ENCODE results near the gene CHDH. TPM values are rescaled to one million over a fixed set of nuclear protein-coding genes. Genes with fewer than 3 reads are reported as not detected.

CHDH gene
- total RNA-seq, 1 donor from 2014 or later: 5.2 TPM

DNA sequence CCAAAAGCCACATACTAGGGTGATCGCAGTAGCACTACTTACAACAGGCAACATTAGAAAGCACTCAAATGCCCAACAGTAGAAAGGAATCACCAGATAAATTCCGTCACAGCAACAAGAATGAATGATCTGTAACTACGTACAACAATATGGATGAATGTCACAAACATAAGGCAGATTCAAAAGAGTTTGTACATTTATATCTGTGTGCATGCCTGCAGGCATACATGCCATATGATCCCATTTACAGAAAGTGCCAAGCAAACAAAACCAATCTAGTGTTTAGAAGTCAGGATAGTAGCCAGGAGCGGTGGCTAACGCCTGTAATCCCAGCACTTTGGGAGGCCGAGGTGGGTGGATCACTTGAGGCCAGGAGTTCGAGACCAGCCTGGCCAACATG, 3.7 kb upstream of the CHDH start:
- no peak for DNase-seq (ENCODE audit: low read depth)

- DNase-seq (ENCODE audit: low read depth): no peak
Observed at GRCh38 chr3:53846851-53847155, 584 bp upstream of the CHDH start.

- no peak for DNase-seq (ENCODE audit: low read depth)
Observed at GRCh38 chr3:53845881-53846133, 412 bp downstream of the CHDH start.

GRCh38 chr3:53845103-53845880, 927 bp downstream of the CHDH start:
- peak; percentile 47 for DNase-seq (ENCODE audit: low read depth)

GRCh38 chr3:53844262-53845102, 1.7 kb downstream of the CHDH start:
- DNase-seq (ENCODE audit: low read depth): peak; percentile 48

- no peak for DNase-seq (ENCODE audit: low read depth)
Observed at GRCh38 chr3:53843195-53844177, 2.7 kb downstream of the CHDH start.

GRCh38 chr3:53842436-53843194, 3.6 kb downstream of the CHDH start:
- DNase-seq (ENCODE audit: low read depth): peak; percentile 97

DNA sequence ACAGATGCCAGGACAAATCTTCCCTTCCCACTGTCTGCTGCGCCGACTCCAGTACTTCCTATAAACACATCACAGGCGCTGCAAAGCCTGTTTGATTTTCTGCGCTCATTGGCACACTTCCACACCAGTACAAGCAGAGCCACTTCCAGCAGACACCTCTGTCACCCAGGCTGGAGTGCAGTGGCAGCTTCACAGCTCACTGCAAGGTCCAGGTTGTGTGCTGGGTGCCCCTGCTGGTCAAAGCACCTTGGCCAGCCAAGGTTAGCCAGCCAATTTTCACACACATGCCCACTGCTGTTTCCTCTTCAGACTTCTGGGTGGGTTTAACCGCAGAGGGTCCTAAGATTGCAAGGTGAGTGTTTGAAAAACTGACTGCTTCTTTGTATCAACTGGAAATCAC, 4.9 kb downstream of the CHDH start:
- DNase-seq (ENCODE audit: low read depth): no peak

- peak; percentile 28 for DNase-seq (ENCODE audit: low read depth)
Observed at GRCh38 chr3:53837331-53837730, 8.9 kb downstream of the CHDH start.

- no peak for DNase-seq (ENCODE audit: low read depth)
Observed at GRCh38 chr3:53836084-53836872, 9.9 kb downstream of the CHDH start.

- no peak for DNase-seq (ENCODE audit: low read depth)
Observed at GRCh38 chr3:53835257-53835656, 11.0 kb downstream of the CHDH start.

DNA sequence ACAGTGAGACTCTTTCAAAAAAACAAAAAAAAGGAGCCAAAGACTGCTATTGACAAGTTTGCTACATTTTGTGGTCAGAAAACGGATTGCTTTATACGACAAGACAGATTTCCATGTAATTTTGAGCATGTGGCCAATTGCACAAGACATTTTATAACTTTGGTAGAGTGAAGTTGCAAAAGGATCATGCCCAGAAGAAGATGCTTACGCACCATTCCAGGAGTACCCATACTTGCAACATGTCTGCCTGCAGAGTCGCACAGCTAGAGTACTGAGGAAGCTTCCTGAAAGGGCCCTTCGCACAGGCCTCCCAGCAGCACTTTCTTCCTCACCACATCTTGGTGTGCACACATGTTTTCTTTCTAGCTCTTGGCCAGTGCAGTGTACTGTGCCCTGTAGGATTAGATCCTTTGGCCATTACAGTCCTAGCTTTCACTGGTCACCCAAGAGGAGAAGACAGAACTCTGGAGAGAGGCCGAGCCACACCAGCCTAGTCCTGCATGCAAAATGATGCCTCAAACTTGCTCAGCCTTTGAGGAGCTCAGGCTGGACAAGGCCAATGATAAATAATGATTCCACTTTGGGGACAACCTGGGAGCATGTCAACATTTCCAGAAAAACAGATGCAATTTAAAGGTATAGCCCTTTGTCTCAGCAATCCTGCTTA, 11.7 kb downstream of the CHDH start:
- DNase-seq (ENCODE audit: low read depth): no peak

- DNase-seq (ENCODE audit: low read depth): no peak
Observed at GRCh38 chr3:53833700-53834099, 12.5 kb downstream of the CHDH start.

DNA sequence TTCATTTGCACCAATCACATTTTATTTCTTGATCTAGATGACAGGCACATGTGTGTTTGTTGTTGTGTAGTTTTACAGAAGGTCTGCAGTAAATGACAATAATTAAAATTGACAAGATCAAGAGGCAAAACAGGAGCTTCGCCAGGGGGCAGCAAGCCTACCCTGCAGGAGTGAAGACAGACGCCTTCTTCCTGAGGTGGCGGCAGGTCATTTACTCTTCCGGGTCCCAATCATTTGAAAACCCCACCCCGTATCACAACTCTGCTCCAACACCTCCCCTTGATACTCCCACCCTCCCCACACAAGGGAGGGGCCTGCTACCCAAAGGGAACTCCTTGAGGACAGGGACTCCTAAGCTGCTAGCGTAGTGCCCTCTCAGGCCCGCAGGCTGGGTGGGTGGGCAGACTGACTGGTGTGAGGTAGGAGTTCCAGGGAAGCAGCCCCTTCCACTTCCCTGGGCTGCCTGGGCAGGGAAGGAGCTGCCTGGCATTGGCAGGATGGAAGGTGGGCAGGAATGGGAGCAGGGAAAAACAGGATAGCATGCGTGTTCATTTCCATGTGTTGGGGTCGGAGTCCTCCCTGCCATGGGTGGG, 13.1 kb downstream of the CHDH start:
- no peak for DNase-seq (ENCODE audit: low read depth)

- DNase-seq (ENCODE audit: low read depth): no peak
Observed at GRCh38 chr3:53830944-53831343, 15.3 kb downstream of the CHDH start.

- no peak for DNase-seq (ENCODE audit: low read depth)
Observed at GRCh38 chr3:53829605-53830004, 16.6 kb downstream of the CHDH start.

- DNase-seq (ENCODE audit: low read depth): no peak
Observed at GRCh38 chr3:53828581-53828980, 17.6 kb downstream of the CHDH start.

DNA sequence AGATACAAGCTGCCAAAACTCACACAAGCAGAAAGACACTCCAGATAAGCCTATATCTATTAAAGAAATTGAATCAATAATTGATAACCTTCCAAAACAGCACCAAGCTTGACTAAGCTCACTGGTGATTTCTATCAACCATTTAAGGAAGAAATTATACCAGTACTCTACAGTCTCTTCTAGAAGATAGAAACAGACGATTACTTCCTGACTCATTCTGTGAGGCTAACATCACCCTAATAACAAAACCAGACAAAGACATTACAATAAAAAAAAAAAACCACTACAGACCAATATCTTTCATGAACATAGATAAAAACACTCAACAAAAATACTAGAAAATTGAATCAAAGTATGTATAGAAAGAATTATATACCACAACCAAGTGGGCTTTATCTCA, 20.2 kb downstream of the CHDH start:
- no peak for DNase-seq (ENCODE audit: low read depth)

DNA sequence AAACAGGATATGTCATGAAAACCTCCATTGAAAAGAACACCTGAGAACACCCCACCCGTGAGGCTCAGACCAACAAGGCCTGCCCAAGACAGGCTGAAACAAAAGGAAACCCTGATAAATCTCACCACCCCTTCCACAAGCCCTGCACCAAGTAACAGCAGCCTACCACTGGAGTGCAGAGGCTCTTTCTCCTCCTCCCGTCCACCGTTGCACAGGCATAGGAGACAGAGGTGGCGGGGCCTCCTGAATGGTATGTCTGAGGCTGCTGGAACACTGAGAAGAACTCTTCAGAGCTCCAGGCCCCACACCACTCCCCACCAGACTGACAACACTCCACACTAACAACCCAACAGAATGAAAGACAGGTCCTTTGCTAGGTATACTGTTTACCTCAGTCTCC, 21.4 kb downstream of the CHDH start:
- DNase-seq (ENCODE audit: low read depth): no peak
